HG03039 (cell line): ENCODE results near the gene MVB12B.
"Not testable (repeated sequence)": the region's sequence is repeated elsewhere in the genome, so short reads cannot be mapped to it uniquely, and the experiment has no call there.

Experiments used
- ATAC-seq: cut with Tn5 transposase; IDR thresholded peaks from one replicate; pipeline ENCODE4 v1.9.1; 2021; ENCODE audit warnings: mild to moderate bottlenecking, moderate library complexity; ENCODE audit not compliant: unreplicated experiment

Gene MVB12B

GRCh38 chr9:126326228-126327005 is at the start of gene MVB12B:
Gene MVB12B (plus strand): TSS chr9:126326829. CDS start chr9:126326930, 101 bp downstream.
- ATAC-seq: no peak

DNA sequence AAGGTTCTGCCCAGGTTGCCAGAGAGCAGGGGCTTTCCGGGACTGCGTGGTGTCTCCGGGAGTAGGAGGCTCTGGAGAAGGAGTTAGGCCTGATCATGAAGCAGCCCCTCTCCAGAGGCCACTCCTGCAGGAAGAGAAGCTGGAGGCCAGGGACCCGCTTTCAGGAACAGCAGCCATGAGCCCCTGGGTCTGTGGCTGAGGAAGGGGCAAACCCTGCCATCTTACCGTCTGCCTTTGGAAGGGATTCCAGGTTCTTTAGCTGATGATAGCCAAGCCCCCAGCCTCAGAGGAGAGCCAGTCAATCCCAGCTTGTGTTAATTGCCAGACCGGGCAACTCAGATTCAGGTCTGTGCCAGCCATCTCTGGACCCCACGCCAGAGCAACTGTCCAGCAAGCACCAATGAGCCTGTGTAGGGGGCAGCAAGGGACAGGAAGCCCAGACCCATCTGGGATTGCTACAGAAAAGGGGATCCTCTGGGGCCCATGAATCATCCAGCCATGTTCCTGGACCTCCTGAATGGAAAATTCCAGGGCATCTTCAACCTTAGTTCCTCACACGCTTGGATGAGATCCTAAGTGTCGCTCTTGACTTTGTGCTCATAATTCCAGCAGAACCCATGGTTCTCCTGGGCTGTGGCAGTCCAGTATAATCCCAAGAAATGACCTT is 42.7 kb upstream of the MVB12B start:
- ATAC-seq: no peak

DNA sequence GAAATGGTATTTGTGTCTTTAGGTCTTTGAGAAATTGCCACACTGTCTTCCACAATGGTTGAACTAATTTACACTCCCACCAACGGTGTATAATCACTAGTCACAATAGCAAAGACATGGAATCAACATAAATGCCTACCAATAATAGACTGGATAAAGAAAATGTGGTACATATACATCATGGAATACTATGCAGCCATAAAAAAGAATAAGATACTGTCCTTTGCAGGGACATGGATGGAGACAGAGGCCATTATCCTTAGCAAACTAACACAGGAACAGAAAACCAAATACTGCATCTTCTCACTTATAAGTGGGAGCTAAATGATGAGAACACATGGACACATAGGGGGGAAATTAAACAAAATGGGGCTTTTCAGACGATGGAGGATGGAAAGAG is 41.0 kb upstream of the MVB12B start:
- not testable (repeated sequence) for ATAC-seq

DNA sequence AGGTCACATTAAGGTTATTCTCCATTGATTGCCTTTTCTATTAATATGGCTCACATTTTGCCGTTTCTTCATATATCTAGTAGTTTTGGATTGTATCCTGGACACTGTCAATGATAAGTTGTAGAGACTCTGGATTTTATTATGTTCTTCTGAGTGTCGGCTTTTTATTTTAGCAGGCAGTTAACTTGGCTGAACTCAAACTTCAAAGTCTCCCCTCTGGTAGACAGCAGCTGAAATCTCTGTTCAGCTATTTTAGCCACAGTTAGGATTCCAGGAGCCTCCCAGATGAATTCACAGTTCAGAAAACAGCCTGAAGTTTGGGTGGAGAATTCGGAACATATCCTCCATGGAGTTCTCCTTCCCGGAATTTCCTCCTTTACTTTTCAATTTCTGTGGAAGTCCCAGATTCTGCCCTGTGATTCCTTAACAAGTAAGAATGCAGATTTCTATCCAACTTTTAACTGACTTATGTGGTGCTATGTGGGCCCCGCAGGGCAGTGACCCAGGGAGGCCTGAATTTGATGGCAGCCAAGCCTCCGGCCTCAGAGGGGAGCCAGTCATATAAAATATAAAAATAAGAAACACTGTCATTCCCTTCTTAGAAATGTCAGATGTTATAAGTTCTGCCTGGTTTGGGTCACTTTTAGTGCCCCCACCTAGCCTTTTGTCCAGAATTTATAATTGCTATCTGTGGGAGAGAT is 39.3 kb upstream of the MVB12B start:
- ATAC-seq: no peak

DNA sequence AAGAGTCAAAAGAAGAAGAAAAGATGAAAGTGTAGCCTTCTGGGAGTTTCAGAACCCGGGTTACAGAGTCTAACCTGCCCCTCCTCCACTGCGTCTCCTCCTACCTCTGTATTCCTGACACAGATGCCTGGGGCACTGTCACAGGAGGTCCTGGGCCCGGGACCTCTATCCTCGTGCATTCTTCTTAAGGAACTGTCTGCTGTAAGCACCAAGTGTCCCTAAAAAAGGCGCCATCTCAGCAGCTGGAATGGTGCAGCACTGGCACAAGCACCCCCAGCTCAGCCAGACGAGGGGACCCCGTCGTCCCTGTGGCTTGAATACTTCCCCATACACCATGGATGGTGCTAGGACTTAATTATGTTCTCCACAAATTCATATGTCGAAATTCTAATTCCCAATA is 35.8 kb upstream of the MVB12B start:
- ATAC-seq: no peak

- ATAC-seq: no peak
Measured at GRCh38 chr9:126291925-126292324, 34.7 kb upstream of the MVB12B start.

GRCh38 chr9:126292736-126293521 is 33.7 kb upstream of the MVB12B start:
- no peak for ATAC-seq

DNA sequence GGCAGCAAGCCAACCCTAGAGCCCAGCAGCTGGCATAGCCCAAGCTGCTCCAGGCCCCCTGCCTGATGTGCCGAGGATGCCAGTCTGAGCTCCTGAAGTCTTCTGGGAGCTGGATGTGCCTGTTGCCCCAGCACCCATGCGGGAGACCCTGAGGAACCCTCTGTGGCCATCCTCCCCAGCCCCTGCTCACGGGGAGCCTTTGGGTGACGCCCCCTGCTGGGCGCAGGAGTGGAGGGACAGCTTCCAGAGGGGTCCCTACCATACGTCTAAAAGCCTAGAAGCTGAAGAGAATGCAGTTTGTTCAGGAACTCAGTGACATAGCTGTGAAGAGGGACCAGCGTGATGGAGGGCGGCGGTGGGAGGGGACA is 33.1 kb upstream of the MVB12B start:
- ATAC-seq: no peak

- no peak for ATAC-seq
Measured at GRCh38 chr9:126294331-126295081, 32.1 kb upstream of the MVB12B start.

GRCh38 chr9:126295082-126295477 is 31.5 kb upstream of the MVB12B start:
- ATAC-seq: no peak

DNA sequence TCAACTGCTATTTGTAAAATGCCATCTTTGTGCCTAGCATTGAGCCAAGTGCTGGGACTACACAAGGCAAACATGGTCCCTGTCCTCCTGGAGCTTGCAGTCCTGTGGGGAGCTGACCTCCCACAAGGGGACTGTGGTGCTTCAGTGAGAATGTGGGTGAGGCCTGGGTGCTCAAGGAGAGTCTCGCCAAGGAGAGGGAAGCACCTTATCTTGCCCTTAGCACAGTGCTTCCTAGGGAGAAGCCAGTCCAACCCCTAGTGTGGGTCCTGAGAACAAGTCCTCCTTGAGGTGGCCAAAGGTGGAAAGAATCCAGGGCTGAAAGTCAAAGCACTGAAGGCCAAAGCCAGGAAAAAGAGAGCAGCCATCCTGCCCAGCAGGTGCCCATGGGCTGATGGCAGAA is 31.1 kb upstream of the MVB12B start:
- ATAC-seq: no peak

GRCh38 chr9:126295936-126296600 is 30.6 kb upstream of the MVB12B start:
- no peak for ATAC-seq

DNA sequence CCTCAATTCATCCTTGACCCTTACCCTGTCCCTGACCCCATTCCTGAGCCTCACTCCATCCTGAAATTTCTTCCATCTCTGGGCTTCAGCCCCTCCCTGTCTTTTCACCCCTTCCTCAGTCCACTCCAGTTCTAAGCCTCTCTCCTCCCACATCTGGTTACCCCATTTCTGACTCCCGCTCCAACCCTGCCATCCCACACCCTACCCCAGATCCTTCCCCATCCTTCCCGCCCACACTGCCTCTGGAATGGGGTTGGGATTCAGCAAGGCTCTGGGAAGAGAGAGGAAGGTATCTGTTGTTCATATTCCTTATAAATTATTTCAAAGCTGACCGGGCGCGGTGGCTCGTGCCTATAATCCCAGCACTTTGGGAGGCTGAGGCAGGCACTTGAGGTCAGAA is 29.9 kb upstream of the MVB12B start:
- no peak for ATAC-seq

GRCh38 chr9:126297661-126298060 is 29.0 kb upstream of the MVB12B start:
- no peak for ATAC-seq

DNA sequence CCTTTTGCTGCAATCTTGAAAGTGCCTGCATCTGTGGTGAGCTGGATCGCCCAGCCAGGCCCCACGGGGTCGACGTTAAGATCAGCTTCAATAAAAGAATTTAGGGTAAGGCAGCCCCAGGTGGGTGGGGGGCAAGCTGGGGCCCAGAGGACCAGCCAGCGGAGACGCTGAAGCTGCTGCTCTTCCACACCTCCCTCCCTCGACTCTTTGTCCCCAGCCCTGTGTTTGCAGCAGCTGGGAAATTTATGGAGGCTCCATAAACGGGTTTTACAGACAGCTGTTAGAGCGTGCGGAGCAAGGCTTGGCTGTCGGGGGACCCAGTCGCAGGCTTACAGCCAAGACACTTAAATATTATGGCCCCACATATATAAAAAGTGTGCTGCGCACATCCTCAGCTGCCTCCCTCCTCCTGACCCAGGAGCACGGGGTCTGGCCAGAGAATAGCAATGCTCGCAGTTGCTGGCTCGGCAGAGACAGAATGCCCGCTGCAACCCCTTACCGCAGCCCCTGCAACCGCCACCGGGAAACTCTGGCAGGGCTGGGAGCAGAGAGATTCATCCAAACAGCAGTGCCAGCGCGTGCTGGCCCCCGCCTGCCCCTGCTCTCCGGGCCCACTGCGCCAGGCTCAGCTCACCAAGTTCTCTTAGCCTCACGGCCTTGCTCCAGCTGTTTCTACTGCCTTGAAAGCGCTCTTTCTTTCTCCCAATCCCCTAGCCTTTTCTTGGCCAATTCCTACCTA is 28.4 kb upstream of the MVB12B start:
- ATAC-seq: no peak

DNA sequence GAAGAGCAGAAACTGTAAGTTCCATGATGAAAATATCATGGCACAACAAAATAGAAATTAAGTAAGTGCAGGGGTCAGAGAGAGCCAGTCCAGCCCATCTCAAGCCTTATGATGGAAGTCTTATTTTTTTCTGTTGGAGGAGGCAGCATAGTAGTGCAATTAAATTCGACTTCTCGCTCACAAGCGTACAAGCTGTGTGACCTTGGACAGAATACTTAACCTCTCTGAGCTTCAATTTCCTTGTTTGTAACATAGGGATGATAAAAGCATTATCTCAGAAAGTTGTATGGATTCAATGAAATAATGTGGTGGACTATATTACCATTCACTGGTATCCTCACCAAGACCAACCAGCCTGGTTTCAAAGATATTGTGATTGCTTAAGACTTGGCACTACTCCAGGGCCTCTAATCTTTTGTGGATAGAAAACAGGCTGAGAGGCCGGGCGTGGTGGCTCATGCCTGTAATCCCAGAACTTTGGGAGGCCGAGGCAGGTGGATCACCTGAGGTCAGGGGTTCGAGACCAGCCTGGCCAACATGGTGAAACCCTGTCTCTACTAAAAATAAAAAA is 26.8 kb upstream of the MVB12B start:
- no peak for ATAC-seq

DNA sequence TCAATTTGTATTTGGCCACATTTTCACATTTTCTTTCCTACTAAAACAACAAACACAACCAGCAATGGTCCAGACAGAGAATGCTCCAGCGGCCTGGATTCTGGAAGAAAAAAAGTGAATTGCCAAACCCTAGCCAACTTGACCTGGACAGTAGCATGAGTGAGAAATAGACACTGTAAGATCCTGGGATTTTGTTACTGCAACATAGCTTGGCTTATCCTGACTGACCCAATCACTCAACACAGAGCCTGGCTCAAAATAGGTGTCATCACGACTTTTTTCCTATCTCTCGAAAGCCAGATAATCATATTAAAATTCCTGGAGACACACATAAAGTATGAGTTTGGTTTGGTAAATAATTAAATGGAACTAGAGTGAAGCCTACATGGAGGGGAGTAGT is 25.4 kb upstream of the MVB12B start:
- no peak for ATAC-seq

DNA sequence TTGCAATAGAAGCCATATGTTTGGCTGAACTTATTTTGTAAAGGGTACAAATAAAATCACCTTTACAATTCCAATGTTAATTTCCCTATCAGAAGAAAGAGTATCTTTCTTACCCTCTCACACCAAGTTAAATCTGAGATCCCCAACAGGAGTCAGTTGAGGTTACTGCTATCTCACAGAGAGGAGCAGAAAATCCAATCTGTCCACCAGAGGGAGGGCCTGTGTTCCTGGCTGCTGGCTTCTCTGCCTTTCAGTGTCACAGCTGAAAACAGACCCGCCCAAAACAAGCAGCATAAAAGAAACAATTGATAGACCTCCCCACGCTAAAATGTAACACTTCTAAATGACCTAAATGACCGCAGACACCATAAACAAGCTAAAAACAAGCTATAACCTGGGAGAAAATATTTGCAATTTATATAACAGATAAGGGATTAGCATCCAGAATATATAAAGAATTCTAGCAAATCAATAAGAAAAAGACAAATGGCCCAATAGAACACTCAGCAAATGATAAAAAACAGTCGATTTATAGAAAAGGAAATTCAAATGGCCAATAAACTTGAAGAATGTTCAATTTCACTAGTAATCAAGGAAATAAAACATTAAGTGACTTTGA is 24.5 kb upstream of the MVB12B start:
- ATAC-seq: no peak
